Gastroesophageal sphincter (tissue), 3 donors: ENCODE data around the gene BCL2L14.

ENCODE experiments used
- EP300 ChIP-seq: sonication (generic); formaldehyde crosslinking; IDR thresholded peaks from one replicate; pipeline ENCODE4 v1.6.1; 2017; ENCODE audit warnings: antibody characterized with exemption, mild to moderate bottlenecking
- POLR2AphosphoS5 ChIP-seq: sonication (generic); formaldehyde crosslinking; IDR thresholded peaks from one replicate; pipeline ENCODE4 v1.6.1; 2017; ENCODE audit warnings: antibody characterized with exemption
- TF ChIP-seq, protein P1 (sequence below), 4 experiments: fragments of 200-600 bp in 2 of 4; fragments of 450-650 bp in 2 of 4; sonication (generic) in 1 of 4; IDR thresholded peaks; one replicate each; pipeline ENCODE4 v1.5.1; 2017 to 2019; ENCODE audit warnings: antibody characterized with exemption in 4 of 4, mild to moderate bottlenecking in 2 of 4, moderate library complexity in 2 of 4

DNA sequence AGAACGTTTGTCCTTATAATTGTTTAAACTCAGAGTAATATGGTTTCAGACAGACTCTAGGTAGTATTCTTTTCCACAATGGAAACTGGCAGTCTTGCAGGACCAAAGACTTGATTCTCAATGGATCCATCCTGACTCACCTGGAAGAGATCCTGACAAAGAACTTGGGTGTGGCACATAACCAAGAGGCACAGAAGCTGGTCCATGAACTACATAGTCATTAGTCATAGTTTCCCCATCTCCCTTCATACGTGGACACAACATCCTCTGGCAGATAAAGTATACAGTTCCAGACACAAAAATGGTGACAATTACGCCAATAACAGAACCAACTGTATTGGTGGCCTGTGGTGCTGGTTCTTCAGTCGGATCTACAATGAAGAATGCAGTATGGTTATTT is 55.8 kb downstream of the BCL2L14 start:
- TF ChIP-seq, protein P1, sequence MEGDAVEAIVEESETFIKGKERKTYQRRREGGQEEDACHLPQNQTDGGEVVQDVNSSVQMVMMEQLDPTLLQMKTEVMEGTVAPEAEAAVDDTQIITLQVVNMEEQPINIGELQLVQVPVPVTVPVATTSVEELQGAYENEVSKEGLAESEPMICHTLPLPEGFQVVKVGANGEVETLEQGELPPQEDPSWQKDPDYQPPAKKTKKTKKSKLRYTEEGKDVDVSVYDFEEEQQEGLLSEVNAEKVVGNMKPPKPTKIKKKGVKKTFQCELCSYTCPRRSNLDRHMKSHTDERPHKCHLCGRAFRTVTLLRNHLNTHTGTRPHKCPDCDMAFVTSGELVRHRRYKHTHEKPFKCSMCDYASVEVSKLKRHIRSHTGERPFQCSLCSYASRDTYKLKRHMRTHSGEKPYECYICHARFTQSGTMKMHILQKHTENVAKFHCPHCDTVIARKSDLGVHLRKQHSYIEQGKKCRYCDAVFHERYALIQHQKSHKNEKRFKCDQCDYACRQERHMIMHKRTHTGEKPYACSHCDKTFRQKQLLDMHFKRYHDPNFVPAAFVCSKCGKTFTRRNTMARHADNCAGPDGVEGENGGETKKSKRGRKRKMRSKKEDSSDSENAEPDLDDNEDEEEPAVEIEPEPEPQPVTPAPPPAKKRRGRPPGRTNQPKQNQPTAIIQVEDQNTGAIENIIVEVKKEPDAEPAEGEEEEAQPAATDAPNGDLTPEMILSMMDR (IDR thresholded peaks at IDR 0.05) = no peak
- no peak for TF ChIP-seq POLR2AphosphoS5
- no peak for TF ChIP-seq EP300
